HG03439 (cell line): ENCODE results near the gene HYAL3.
"Not testable (repeated sequence)": the region's sequence is repeated elsewhere in the genome, so short reads cannot be mapped to it uniquely, and the experiment has no call there.

Experiments used
- ATAC-seq: cut with Tn5 transposase; IDR thresholded peaks from one replicate; pipeline ENCODE4 v1.9.1; 2021; ENCODE audit warnings: mild to moderate bottlenecking, moderate library complexity; ENCODE audit not compliant: unreplicated experiment

The HYAL3 gene

DNA sequence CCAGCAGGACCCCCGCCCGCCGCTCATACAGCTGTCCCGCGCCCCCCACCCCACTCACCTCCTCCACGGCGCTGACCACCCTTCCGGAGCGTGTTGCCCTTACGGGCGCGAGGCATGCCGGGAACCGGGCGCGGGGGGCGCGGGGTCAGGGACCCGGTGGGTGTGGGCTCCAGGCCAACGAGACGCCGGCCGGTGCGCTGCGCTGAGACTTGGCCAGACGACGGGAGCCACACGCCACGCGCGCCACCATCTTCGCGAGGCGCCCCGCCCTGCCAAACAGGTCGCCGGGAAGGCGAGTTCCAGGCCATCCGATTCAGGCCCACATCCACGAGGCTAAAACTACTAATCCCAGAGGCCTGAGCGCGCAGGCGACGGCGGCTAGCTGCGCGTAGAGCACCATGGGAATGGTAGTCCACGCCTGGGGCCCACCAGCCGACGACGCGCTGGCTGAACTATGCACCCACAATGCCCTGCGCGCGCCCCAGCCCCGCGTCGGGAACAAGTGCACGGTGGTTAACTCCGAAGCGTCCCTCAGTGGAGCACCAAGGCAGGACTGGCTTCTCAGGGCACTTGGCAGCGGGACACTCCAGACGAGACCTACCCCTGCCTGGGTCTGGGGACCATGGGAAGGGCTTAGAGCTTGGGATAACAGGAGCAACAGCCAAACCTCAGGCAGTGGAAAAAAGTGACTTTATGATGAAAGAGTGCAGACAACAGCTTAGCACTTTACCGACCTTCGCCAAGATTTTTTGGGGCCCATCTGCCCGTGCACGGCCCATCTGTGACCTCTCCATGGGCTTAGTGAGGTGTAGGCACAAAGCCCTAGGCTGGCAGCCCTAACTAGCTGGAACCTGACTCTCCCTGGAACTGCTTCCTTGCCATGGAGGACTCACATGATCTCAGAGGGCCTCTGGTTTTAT lies 6.8 kb downstream of the HYAL3 start, which contains the start of gene IFRD2:
IFRD2 (minus strand) TSS at position 271 of the 920 bp plus-strand sequence; CDS start at position 116, 155 bp downstream.
- ATAC-seq = peak; percentile 90

DNA sequence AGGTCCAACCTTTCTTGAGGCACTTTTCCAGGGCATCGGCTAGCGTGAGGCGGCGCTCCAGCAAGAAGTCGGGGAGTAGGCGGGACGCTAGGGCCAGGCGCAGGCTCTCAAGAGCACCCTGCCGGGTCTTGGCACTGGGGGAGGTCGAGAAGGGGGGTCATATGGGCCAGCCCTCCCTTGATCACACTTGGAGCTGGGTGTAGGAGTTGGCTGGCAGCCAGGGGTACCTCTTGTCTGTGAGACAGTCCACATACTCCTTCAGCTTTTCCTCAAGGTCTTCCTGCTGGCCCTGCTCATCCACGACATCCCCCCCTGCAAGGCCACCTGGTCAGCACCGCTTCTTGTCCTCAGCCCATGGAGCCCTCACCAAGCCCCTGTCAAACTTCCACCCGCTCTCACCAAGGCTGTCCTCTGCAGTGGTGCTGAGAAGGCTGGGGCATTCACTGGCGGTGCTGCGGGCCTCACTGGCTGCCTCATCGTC lies 9.0 kb downstream of the HYAL3 start:
- ATAC-seq = no peak

DNA sequence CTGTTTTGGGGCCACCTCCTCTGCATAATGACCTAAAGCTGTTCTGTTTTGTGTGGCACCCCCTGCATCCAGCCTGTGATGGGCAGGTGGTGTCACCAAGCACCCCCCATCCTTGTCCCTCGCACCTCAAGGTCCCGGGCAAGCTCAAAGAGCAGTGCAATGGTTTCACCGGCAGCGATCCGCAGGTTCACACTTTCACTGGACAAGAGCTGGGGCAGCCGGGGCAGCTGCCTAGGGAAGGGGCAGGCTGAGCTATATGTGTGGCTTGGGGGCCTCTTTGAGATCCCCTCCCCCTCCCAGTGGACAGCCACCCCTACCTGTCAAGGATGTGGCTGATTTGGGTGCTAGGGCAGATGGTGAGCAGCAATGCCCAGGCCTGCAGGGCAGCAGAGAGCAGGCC lies 10.1 kb downstream of the HYAL3 start:
- no peak for ATAC-seq

DNA sequence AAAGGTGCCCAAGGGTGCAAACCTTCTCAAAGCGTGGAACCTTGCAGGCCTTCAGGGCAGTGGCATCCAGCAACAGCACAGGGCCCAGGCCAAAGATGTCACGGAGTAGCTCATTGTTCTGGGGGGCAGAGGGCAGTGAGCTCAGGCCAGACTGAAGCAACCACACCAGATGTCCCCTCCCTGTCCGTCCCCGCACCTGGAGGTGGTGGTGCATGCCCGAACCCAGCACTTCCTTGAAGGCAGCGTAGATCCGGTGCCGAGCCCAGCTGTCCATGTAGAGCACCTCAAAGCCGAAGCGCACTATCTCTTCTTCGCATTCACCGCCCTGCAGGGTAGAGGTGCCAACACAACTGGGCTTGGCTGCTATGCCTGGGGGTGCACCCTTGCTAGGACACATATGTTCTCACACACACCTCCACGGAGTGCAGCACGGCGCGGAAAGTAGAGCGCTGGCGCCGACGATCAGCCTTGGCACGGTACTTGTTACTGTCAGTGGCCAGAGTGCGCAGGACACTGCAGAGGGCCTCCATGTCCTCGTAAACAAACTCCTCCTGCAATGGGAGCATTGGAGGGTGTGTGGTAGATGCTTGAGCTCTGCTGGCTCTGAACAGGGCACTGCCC lies 10.7 kb downstream of the HYAL3 start:
- no peak for ATAC-seq

DNA sequence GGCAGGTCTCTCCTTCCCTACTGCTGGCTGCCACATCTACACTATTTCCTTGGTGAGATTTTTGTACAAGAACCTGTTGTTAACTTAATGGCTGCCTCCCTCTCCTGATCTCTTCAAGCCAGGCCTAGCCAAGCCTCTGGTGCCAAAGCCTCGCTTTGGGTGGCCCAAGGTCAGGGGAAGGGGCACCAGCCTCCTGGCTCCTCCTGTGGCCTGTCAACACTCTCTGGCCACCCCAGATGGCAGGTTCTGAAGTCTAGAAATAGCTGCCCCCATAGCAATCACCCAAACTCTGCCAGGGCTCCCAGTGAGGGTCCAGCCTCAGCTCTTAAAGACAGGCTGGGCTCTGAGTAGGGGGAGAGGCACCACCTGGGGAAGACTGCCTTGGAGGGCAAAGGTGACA lies 11.9 kb downstream of the HYAL3 start:
- ATAC-seq = no peak

DNA sequence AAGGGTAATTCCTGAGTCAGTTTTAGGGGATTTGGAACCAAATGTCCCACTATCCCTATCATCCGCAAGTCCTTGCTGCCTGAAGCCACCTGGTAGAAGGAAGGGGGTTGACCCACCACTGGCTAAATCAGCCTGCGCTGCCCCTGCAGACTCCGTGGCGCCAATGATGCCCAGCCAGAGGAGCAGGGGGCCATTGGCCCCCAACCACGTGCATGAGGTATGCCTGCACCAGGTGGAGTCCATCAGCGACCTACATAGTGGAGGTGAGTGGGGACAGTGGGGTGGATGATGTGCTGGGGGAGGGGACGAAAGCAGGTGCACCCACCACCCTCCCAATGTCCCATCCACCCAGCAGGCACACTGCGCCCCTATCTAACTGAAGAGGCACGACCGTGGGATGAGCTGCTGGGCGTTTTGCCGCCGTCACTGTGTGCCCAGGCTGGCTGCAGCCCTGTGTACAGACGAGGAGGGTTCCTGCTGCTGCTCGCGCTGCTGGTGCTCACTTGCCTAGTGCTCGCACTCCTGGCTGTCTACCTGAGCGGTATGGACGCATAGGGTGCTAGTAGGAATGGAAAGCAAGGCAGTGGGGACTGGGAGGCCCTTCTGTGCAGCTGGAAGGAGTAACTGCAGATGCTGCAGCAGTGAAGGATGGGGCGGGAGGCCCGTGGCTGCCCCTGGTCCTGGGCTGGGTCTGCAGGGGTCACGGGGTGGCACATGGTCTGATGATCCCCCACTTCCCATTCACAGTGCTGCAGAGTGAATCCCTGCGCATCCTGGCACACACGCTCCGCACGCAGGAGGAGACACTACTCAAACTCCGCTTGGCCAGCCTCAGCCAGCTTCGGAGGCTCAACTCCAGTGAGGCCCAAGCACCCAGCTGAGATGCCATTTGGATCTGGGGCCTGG lies 12.6 kb downstream of the HYAL3 start:
- ATAC-seq = no peak

DNA sequence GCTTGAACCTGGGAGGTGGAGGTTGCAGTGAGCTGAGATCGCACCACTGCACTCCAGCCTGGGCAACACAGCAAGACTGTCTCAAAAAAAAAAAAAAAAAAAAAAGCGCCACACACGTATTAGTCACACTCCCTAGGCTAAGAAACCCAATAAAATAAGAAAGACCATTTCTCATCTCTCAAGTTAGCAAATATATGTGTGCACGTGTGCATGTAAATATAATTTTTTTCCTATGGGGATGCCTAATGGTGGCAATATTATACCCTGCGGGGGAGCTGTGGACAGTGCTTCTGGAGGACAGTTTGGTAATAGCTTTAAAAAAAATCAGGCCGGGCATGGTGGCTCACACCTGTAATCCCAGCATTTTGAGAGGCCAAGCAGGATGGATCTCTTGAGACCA lies 15.1 kb downstream of the HYAL3 start:
- ATAC-seq = not testable (repeated sequence)

DNA sequence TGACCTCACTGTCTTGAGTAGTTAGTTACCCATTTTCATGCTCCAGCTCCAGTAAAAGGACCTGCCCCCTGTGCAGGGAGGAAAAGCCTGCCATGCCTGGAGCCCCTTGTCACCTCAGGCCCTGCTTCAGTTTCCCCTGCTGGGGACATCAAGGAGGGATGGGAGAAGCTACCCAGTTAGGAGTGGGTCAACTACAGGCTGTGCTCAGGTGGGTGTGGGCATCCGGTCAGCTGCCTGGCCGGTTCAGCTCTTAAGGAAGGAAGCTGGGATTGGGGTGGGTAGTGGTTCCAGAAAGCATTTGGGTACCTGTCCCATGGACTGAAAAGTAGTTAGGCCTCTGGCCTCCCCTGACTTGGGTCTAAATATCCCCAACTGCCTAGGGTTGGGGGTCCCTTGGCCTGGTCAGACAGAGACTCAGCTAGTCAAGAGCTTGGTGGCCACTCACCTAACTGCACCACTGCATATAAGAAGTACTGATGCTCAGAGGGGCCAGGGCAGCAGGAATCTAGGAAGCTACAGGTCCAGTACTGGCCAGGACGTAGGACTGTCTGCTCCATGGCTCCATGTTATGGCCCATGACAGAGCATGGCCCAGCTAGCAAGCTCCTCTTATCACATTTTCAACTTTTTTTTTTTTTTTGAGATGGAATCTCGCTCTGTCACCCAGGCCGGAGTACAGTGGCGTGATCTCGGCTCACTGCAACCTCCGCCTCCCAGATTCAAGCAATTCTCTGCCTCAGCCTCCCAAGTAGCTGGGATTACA lies 19.8 kb downstream of the HYAL3 start:
- no peak for ATAC-seq

DNA sequence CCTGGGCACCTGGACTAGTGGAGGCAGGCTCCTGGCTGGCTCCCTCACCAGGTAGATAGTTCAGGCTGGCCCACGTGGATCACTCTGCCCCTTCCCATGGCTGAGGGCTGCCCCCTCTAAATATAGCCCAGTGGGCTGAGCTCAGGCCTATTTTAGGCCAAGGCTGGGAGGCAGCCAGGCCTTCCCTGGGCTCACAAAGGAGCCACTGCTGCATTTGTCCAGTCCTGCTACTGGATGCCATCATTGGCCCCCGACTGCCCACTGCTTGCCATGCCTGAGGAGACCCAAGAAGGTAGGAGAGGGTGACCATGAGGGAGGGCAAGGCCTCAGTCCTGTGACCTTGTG lies 20.4 kb downstream of the HYAL3 start, which contains the start of gene LSMEM2:
LSMEM2 (plus strand) TSS at position 208 of the 345 bp plus-strand sequence; CDS start at position 235, 27 bp downstream.
- no peak for ATAC-seq

DNA sequence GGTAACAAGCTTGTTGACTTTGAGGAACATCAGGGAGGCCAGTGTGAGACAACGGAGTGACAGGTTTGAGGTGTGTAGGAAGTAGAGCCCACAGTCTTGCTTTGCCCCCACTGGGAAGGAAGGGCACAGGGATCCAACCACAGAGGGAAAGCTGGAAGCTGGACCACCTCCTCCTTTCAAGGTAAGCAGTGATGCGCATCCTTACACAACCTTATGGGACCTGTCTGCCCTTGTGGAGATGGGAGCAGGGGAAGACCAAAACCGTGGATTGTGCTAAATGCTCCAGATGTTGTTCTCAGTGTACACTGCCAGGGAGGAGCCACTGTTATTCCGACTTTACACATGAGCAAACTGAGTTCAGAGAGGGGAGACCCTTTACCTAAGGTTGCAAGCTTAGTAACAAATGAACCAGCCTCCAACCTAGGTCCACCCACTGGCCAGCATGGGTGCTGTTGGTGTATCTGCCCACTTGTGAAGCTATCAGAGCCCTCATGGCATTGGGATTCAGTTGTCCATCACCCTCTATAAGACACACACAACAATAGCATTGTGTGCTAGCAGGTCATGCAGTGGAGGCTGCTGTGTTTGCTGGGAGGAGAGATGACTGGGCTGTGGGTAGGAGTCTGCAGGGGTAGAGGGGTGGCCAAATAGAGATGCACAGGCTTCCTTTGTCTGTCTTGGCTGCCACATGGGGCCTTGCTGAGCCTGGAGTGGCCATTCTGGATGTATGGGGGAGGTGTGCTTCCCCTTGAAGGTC lies 20.9 kb downstream of the HYAL3 start:
- no peak for ATAC-seq

DNA sequence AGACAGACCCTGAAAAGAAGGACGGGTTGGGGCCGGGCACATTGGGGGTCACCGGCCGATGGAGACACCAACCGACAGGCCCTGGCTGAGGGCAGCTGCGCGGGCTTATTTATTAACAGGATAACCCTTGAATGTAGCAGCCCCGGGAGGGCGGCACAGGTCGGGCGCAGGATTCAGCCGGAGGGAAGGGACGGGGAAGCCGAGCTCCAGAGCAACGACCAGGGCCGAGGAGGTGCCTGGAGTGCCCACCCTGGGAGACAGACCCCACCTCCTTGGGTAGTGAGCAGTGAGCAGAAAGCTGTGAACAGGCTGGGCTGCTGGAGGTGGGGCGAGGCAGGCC lies 22.5 kb downstream of the HYAL3 start:
- ATAC-seq = no peak

DNA sequence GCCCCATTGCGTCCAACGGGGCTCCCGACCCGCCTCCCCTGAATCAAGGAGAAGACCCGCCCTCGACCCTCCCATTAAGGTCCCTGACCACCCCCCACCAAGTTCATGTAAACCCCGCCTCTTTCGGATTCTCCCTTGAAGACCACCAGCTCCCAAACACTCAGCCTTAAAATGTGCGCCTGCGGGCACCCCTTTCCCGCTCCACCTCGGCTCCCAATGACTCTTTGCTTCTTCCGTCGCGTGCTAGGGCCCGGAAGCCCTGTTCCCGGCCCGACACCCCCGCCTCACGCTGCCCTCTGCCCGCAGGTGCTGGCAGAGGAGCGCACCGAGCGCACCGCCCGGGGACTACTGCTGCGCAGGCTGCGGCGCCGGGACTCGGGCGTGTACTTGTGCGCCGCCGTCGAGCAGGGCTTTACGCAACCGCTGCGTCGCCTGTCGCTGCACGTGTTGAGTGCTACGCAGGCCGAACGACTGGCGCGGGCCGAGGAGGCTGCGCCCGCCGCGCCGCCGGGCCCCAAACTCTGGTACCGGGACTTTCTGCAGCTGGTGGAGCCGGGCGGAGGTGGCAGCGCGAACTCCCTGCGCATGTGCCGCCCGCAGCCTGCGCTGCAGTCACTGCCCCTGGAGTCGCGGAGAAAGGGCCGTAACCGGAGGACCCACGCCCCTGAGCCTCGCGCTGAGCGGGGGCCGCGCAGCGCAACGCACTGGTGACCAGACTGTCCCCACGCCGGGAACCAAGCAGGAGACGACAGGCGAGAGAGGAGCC lies 23.0 kb downstream of the HYAL3 start:
- ATAC-seq = no peak

DNA sequence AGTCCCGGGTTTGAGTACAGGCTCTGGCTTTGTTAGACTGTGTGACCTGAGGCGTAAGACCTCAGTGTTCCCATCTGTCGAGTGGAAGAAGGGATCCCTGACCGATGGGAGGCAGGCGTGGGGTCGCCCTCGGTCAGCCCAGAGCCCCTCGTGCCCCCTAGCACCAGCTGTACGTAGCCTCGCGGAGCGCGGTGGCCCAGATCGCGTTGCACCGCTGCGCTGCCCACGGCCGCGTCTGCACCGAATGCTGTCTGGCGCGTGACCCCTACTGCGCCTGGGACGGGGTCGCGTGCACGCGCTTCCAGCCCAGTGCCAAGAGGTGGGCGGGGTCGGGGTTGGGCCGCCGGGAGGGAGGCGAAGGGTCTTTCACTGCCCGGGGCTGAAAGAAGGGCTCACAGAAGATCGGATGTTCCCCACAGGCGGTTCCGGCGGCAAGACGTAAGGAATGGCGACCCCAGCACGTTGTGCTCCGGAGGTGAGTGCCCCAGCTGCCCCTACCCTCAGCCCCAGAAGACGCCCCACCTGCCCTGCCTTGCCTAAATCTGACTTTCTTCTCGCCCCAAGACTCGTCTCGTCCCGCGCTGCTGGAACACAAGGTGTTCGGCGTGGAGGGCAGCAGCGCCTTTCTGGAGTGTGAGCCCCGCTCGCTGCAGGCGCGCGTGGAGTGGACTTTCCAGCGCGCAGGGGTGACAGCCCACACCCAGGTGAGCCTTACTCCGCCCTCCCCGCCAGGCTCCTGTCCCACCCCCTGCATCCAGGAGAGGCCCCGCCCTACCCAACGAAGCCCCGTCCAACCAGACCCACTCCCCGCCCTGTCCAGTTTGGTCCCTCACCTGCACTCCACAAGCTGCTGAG lies 23.8 kb downstream of the HYAL3 start:
- no peak for ATAC-seq

DNA sequence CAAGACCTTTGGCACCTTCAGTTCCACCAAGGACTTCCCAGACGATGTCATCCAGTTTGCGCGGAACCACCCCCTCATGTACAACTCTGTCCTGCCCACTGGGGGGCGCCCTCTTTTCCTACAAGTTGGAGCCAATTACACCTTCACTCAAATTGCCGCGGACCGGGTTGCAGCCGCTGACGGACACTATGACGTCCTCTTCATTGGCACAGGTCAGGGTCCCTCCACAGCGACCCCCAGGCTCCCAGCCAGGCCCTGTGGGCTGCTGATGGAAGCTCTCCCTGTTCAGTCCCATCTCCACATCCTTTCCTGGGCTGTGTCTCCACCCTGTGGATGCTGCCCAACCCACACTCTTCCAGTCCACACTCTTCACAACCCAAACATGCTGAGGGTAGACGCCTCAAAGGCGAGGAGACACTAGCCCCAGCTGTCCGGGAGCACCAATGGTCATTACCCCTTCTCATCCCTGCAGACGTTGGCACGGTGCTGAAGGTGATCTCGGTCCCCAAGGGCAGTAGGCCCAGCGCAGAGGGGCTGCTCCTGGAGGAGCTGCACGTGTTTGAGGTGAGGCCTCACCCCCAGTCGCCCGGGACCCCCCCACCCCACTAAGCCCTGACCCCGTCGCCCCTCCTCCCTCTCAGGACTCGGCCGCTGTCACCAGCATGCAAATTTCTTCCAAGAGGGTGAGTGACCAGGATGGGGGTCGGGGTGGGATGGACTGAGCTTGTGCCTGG lies 24.7 kb downstream of the HYAL3 start:
- no peak for ATAC-seq

DNA sequence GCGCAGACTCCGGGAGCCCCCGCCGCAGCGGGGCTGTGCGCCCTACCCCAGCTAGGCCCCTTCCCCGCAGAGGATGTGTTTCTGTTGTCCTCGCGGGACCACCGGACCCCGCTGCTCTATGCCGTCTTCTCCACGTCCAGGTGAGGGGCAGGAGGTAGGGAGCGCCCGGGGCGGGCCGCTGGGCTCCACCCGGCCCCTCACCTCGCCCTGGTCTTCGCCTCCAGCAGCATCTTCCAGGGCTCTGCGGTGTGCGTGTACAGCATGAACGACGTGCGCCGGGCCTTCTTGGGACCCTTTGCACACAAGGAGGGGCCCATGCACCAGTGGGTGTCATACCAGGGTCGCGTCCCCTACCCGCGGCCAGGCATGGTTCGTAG lies 25.5 kb downstream of the HYAL3 start:
- no peak for ATAC-seq

DNA sequence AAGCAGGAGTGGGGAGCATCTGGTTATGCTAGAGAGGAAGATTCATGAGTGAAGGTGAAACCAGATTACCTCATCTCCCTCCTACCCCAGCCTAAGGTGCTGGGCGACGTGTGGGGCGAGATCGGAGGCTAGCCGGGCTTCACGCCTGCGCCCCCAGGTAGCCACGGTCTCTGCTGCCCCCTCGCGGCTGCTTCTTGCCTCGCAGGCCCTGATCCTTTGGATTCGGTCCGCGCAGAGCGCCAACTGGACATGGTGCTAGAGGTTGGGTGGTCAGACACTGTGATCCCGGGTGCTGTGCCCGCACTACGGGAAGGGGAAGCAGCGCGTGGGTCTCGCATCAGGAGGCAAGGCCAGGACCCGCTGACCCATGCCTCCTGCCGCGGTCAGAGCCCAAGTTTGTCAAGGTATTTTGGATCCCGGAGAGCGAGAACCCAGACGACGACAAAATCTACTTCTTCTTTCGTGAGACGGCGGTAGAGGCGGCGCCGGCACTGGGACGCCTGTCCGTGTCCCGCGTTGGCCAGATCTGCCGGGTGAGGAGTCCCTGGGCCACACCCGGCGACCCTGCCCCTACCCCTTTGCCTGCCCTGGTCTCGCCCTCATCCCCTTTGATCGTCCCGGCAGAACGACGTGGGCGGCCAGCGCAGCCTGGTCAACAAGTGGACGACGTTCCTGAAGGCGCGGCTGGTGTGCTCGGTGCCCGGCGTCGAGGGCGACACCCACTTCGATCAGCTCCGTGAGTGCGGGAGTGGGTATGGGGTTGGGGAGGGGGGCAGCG lies 26.1 kb downstream of the HYAL3 start:
- ATAC-seq = peak; percentile 74

DNA sequence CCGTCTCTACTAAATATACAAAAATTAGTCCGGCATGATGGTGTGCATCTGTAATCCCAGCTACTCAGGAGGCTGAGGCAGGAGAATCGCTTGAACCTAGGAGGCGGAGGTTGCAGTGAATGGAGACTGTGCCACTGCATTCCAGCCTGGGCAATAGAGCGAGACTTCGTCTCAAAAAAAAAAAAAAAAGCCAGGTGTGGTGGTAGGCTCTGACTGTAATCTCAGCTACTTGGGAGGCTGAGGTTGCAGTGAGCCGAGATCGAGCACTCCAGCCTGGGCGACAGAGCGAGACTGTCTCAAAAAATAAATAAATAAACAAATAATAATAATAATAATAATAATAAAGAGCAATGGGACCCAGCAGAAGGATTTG lies 26.7 kb downstream of the HYAL3 start:
- ATAC-seq = not testable (repeated sequence)
